IMR-90 (cell line): ENCODE results near the gene TRIM46. TPM values are rescaled to one million over a fixed set of nuclear protein-coding genes. Genes with fewer than 3 reads are reported as not detected.
A peak's percentile ranks its signal among the peaks of the same experiment; 100 is the strongest.

ENCODE experiments used
- ATAC-seq: fragments of 200-7000 bp; cut with Tn5 transposase; 2 replicates; pipeline ENCODE4 v1.9.1; 2020; ENCODE audit warnings: low read depth, mild to moderate bottlenecking, moderate library complexity
- BruUV-seq: library from RNA; stranded (reverse); fragments of 400-500 nt; replicated peaks from 2 replicates; lab custom pipeline; 2021; lab: Mats Ljungman, UMichigan
- CTCF ChIA-PET: fragments of 300-600 bp; formaldehyde crosslinking; extraction: SDS; loops from one replicate; lab custom pipeline; 2021; ENCODE audit warnings: antibody characterized with exemption; lab: Yijun Ruan, JAX
- POLR2A ChIA-PET: fragments of 300-600 bp; sonication (Branson Sonifier 250); formaldehyde crosslinking; loops from one replicate; lab custom pipeline; 2022; ENCODE audit warnings: antibody characterized with exemption; ENCODE audit not compliant: unreplicated experiment; lab: Charles Lee
- DNase-seq: peaks from one replicate; pipeline ENCODE4 v3.0.0; 2013
- H2AFZ ChIP-seq: replicated peaks from 2 replicates; pipeline ENCODE3; 2013; ENCODE audit warnings: low read length, mild to moderate bottlenecking; ENCODE audit not compliant: poor library complexity
- H2AK5ac ChIP-seq: 2 replicates; pipeline ENCODE4 v1.6.1; 2013; ENCODE audit warnings: low read depth, low read length, inconsistent platforms
- H2AK9ac ChIP-seq: replicated peaks from 2 replicates; pipeline ENCODE3; 2013; ENCODE audit warnings: mild to moderate bottlenecking, low read depth, low read length, moderate library complexity; ENCODE audit not compliant: poor library complexity
- H2BK120ac ChIP-seq: 2 replicates; pipeline ENCODE4 v1.6.1; 2013; ENCODE audit warnings: low read depth, low read length, inconsistent platforms
- H2BK15ac ChIP-seq: 3 replicates; pipeline ENCODE4 v1.6.1; 2013; ENCODE audit warnings: low read depth, low read length, inconsistent platforms
- H2BK20ac ChIP-seq: 2 replicates; pipeline ENCODE4 v1.6.1; 2013; ENCODE audit warnings: low read depth, mild to moderate bottlenecking, inconsistent platforms, low read length, moderate library complexity
- H2BK5ac ChIP-seq: 2 replicates; pipeline ENCODE4 v1.6.1; 2013; ENCODE audit warnings: mild to moderate bottlenecking, low read depth, low read length, inconsistent platforms; ENCODE audit not compliant: poor library complexity, severe bottlenecking
- H3K14ac ChIP-seq: replicated peaks from 2 replicates; pipeline ENCODE4 v1.6.1; 2013; ENCODE audit warnings: low read depth, low read length, inconsistent platforms
- H3K18ac ChIP-seq: 2 replicates; pipeline ENCODE4 v1.6.1; 2013; ENCODE audit warnings: low read depth, low read length, control low read depth
- H3K23ac ChIP-seq: 2 replicates; pipeline ENCODE4 v1.6.1; 2013; ENCODE audit warnings: low read depth, low read length, inconsistent platforms
- H3K27ac ChIP-seq: 2 replicates; pipeline ENCODE4 v1.5.1; 2013; ENCODE audit warnings: mild to moderate bottlenecking, control low read depth, low read length; ENCODE audit not compliant: insufficient read depth
- H3K27me3 ChIP-seq: 2 replicates; pipeline ENCODE4 v1.6.1; 2013; ENCODE audit warnings: low read length; ENCODE audit not compliant: control insufficient read depth, insufficient read depth
- H3K36me3 ChIP-seq: 2 replicates; pipeline ENCODE4 v1.6.1; 2013; ENCODE audit warnings: low read length, mixed read lengths; ENCODE audit not compliant: control insufficient read depth, insufficient read depth
- H3K4ac ChIP-seq: 2 replicates; pipeline ENCODE4 v1.6.1; 2013; ENCODE audit warnings: low read depth, low read length, inconsistent platforms
- H3K4me1 ChIP-seq: 2 replicates; pipeline ENCODE4 v1.6.1; 2013; ENCODE audit warnings: low read length, mixed read lengths; ENCODE audit not compliant: control insufficient read depth, insufficient read depth
- H3K4me2 ChIP-seq: 2 replicates; pipeline ENCODE4 v1.6.1; 2013; ENCODE audit warnings: low read depth, mild to moderate bottlenecking, control low read depth, low read length, moderate library complexity
- H3K4me3 ChIP-seq: 2 replicates; pipeline ENCODE4 v1.5.1; 2013; ENCODE audit warnings: low read depth, mild to moderate bottlenecking, control low read depth, low read length, moderate library complexity; ENCODE audit not compliant: insufficient read depth
- H3K56ac ChIP-seq: 2 replicates; pipeline ENCODE4 v1.6.1; 2013; ENCODE audit warnings: low read length, inconsistent platforms; ENCODE audit not compliant: insufficient read depth; ENCODE audit errors: extremely low read depth
- H3K79me1 ChIP-seq, 2 experiments: 2 replicates each; pipeline ENCODE4 v1.6.1; 2013; ENCODE audit warnings: low read length in 2 of 2, inconsistent platforms in 1 of 2, low read depth in 1 of 2
- H3K9ac ChIP-seq: 2 replicates; pipeline ENCODE4 v1.6.1; 2013; ENCODE audit warnings: low read depth, low read length, control low read depth
- H3K9me1 ChIP-seq: 2 replicates; pipeline ENCODE4 v1.6.1; 2013; ENCODE audit warnings: low read length, inconsistent platforms; ENCODE audit not compliant: insufficient read depth
- H3K9me3 ChIP-seq: 2 replicates; pipeline ENCODE4 v1.6.1; 2013; ENCODE audit warnings: low read length; ENCODE audit not compliant: control insufficient read depth, insufficient read depth
- H4K20me1 ChIP-seq: 2 replicates; pipeline ENCODE4 v1.6.1; 2013; ENCODE audit warnings: low read length, inconsistent platforms; ENCODE audit not compliant: insufficient read depth
- H4K5ac ChIP-seq: 2 replicates; pipeline ENCODE4 v1.6.1; 2013; ENCODE audit warnings: mild to moderate bottlenecking, low read depth, low read length, control low read depth
- H4K8ac ChIP-seq, 2 experiments: 2 replicates each; pipeline ENCODE4 v1.6.1; 2013; ENCODE audit warnings: low read depth in 2 of 2, low read length in 2 of 2, control low read depth in 1 of 2, inconsistent platforms in 1 of 2
- H4K91ac ChIP-seq: 2 replicates; pipeline ENCODE4 v1.6.1; 2013; ENCODE audit warnings: low read depth, low read length, inconsistent platforms; ENCODE audit not compliant: insufficient read depth
- BHLHE40 ChIP-seq: fragments of 150-350 bp; IDR thresholded peaks from 2 replicates; pipeline ENCODE4 v1.6.1; 2016; ENCODE audit warnings: mild to moderate bottlenecking, low read depth, low read length
- FOS ChIP-seq: fragments of 150-350 bp; IDR thresholded peaks from 2 replicates; pipeline ENCODE4 v1.6.1; 2016; ENCODE audit warnings: low read depth, low read length
- USF2 ChIP-seq: fragments of 150-350 bp; IDR thresholded peaks from 2 replicates; pipeline ENCODE4 v1.6.1; 2017; ENCODE audit warnings: mild to moderate bottlenecking, antibody characterized with exemption, low read length, low read depth
- WGBS, 2 experiments: methylation state at CpG; one replicate each; pipeline versions ENCODE4 v1.1.5 to v1.1.7; 2013; ENCODE audit warnings: missing lambda C conversion rate in 2 of 2; ENCODE audit not compliant: insufficient read length in 1 of 2; ENCODE audit errors: extremely low coverage in 2 of 2; 5-methylcytosine and 5-hydroxymethylcytosine counted together
- dilution Hi-C: fragments of 300-500 bp; cut with HindIII; formaldehyde crosslinking; loops from one replicate; pipeline ENCODE4 v1.14.3; 2018; ENCODE audit warnings: low sequenced_read_pairs; ENCODE audit not compliant: unreplicated experiment
- in situ Hi-C: fragments of 300-500 bp; cut with MboI; formaldehyde crosslinking; loops from 3 replicates; pipeline ENCODE4 v1.14.3; 2019; ENCODE audit warnings: low sequenced_read_pairs, inconsistent platforms, mixed read lengths
- intact Hi-C: fragments of 100-400 bp; cut with micrococcal nuclease; formaldehyde crosslinking; loops from 2 replicates; pipeline ENCODE4 v1.10.0; 2022
- polyA plus RNA-seq, 3 experiments: library from polyadenylated mRNA; depleted of rRNA; stranded (reverse); fragments of >200 nt; gene quantifications; 2 replicates each; pipeline ENCODE4 v1.2.3, GENCODE V29; 2012; ENCODE audit warnings: low replicate concordance in 1 of 3
- total RNA-seq: library from RNA; depleted of rRNA; stranded (reverse); fragments of >200 nt; gene quantifications from 2 replicates; pipeline ENCODE4 v1.2.3, GENCODE V29; 2012

TRIM46 gene
- total and polyA plus RNA-seq, 2 of the 4 experiments (the other 2 are of a cell fraction), result 2.3 to 6.2 TPM

- H2AK9ac ChIP-seq, result peak overlapping the region; percentile 7
- no peak overlapping the region for H2AK5ac ChIP-seq
- BruUV-seq, result no TSS peak
- H2BK5ac ChIP-seq, result no peak overlapping the region
- H4K20me1 ChIP-seq, result no peaks in the 10 kb centered on the region
- intact Hi-C loops (no loop called here), dilution Hi-C loops (no loop called here), in situ Hi-C loops (no loop called here)
- H3K4ac ChIP-seq, result no peak overlapping the region
- no peak for ATAC-seq
- ChIA-PET CTCF (no interaction called here), POLR2A (no interaction called here)
- H3K14ac ChIP-seq, result no peak overlapping the region
- no peak overlapping the region for H3K4me2 ChIP-seq
- H3K36me3 ChIP-seq, result peaks cover 28% of the 10 kb centered on the region
- H4K8ac ChIP-seq, result no peak overlapping the region
- no peak overlapping the region for H3K27ac ChIP-seq
- no peak overlapping the region for H2BK15ac ChIP-seq
- TF ChIP-seq BHLHE40 (no peak), USF2 (no peak), FOS (no peak)
- H4K5ac ChIP-seq, result no peak overlapping the region
- H2AFZ ChIP-seq, result no peak overlapping the region
- H3K18ac ChIP-seq, result no peak overlapping the region
- H3K9me1 ChIP-seq, result peaks cover 15% of the 10 kb centered on the region; the same call in 1 of the 2 replicates
- no peak overlapping the region for H2BK20ac ChIP-seq
- H3K9me3 ChIP-seq, result no peaks in the 10 kb centered on the region
- no peaks in the 10 kb centered on the region for H3K27me3 ChIP-seq
- peaks cover 12% of the 10 kb centered on the region for H3K4me1 ChIP-seq
- no peak overlapping the region for H3K56ac ChIP-seq
- H3K23ac ChIP-seq, result no peak overlapping the region
- no peak overlapping the region for H3K4me3 ChIP-seq
- peaks cover 13 to 30% of the 10 kb centered on the region in 2 experiments; a peak in 3 of 4 replicates for H3K79me1 ChIP-seq
- H3K9ac ChIP-seq, result no peak overlapping the region
- no peak for DNase-seq
- no CpG with 5 or more reads among the region's 3 CpGs for WGBS, 2 experiments
- H4K91ac ChIP-seq, result no peak overlapping the region
- no peak overlapping the region for H2BK120ac ChIP-seq
These were observed 24.9 kb downstream of the TRIM46 start for GRCh38 chr1:155198547-155198906.
